SU-DHL-6 (cell line): ENCODE data around the gene NCOR2.

Experiments
- CTCF ChIP-seq: fragments of 200-600 bp; sonication (generic); IDR thresholded peaks from one replicate; pipeline ENCODE4 v1.5.1; 2017; ENCODE audit warnings: antibody characterized with exemption, mild to moderate bottlenecking, low read length, moderate library complexity; ENCODE audit not compliant: insufficient read depth, poor library complexity, severe bottlenecking
- EZH2phosphoT487 ChIP-seq: fragments of 200-600 bp; sonication (generic), shearing (Covaris generic); conservative IDR thresholded peaks from 2 replicates; pipeline ENCODE4 v1.6.1; 2018; ENCODE audit warnings: mild to moderate bottlenecking, antibody characterized with exemption, low read length, moderate library complexity, mixed read lengths

- TF ChIP-seq CTCF (no peak), EZH2phosphoT487 (no peak)
Observed at GRCh38 chr12:124590447-124590846, 23.0 kb upstream of the NCOR2 start.
